ENCODE data around the gene DNAH2. TPM values are rescaled to one million over a fixed set of nuclear protein-coding genes. Genes with fewer than 3 reads are reported as not detected.

DNAH2 gene
- total and polyA plus RNA-seq, 2 of the 13 experiments (the other 11 are each of a cell fraction or from before 2014, with no cell fraction given), result not detected

DNA sequence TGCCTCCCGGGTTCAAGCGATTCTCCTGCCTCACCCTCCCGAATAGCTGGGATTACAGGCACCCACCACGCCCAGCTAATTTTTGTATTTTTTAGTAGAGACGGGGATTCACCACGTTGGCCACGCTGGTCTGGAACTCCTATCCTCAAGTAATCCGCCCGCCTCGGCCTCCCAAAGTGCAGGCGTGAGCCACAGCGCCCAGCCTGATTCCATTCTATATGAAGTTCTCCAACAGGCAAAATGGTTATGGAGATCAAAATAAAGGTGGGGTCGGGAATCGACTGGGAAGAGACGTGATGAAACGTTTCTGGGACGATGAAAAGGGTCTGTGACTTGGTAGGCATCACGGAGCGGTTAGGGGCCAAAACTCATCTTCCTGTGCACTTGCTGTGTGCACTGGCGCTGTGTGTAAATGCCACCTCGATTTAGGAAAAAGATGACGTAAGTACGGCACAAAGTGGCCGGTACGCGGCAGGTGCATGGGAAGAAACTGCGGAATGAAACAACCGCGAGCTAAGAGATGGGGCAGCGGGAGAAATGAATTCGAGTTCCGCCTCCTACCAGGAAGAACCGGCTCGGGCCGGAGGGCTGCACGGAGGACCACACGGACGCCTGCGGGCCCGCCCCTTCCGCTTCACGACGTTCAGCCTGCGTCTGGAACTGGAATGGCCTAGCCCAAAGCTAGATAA, 31.9 kb upstream of the DNAH2 start (continued):
- TF ChIP-seq, protein P1, sequence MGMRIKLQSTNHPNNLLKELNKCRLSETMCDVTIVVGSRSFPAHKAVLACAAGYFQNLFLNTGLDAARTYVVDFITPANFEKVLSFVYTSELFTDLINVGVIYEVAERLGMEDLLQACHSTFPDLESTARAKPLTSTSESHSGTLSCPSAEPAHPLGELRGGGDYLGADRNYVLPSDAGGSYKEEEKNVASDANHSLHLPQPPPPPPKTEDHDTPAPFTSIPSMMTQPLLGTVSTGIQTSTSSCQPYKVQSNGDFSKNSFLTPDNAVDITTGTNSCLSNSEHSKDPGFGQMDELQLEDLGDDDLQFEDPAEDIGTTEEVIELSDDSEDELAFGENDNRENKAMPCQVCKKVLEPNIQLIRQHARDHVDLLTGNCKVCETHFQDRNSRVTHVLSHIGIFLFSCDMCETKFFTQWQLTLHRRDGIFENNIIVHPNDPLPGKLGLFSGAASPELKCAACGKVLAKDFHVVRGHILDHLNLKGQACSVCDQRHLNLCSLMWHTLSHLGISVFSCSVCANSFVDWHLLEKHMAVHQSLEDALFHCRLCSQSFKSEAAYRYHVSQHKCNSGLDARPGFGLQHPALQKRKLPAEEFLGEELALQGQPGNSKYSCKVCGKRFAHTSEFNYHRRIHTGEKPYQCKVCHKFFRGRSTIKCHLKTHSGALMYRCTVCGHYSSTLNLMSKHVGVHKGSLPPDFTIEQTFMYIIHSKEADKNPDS (CRISPR knock-in tag; IDR thresholded peaks at IDR 0.05), result no peak
- TF ChIP-seq AHR (CRISPR knock-in tag; IDR thresholded peaks at IDR 0.05) (no peak), NFE2L2 (IDR thresholded peaks at IDR 0.05; ENCODE audit: low read length) (no peak), MLLT10 (CRISPR knock-in tag; IDR thresholded peaks at IDR 0.05) (no peak), NKX3-1 (CRISPR knock-in tag; IDR thresholded peaks at IDR 0.05) (no peak), ZNF557 (CRISPR knock-in tag; IDR thresholded peaks at IDR 0.05) (no peak), ZNF589 (CRISPR knock-in tag; conservative IDR thresholded peaks at IDR 0.05) (no peak), ZNF263 (CRISPR knock-in tag; IDR thresholded peaks at IDR 0.05) (no peak), ZNF343 (CRISPR knock-in tag; IDR thresholded peaks at IDR 0.05) (no peak), ZEB1 (IDR thresholded peaks at IDR 0.05; ENCODE audit: insufficient replicate concordance, low read depth) (peak; percentile 49), NCOA2 (CRISPR knock-in tag; IDR thresholded peaks at IDR 0.05) (no peak), KMT2B (CRISPR knock-in tag; IDR thresholded peaks at IDR 0.05) (peak; percentile 87; the same call in 1 of the 2 replicates), ZSCAN20 (CRISPR knock-in tag; IDR thresholded peaks at IDR 0.05; ENCODE audit: borderline replicate concordance) (no peak), ISX (CRISPR knock-in tag; conservative IDR thresholded peaks at IDR 0.05) (no peak), CBX5 (CRISPR knock-in tag; IDR thresholded peaks at IDR 0.05; ENCODE audit: borderline replicate concordance) (no peak), NFYB (CRISPR knock-in tag; IDR thresholded peaks at IDR 0.05) (peak; percentile 7; the same call in 1 of the 2 replicates), ZNF367 (CRISPR knock-in tag; IDR thresholded peaks at IDR 0.05; ENCODE audit: borderline replicate concordance) (no peak), PAF1 (CRISPR knock-in tag; IDR thresholded peaks at IDR 0.05) (no peak), SP2 (CRISPR knock-in tag; IDR thresholded peaks at IDR 0.05) (peak; percentile 74), ZNF619 (CRISPR knock-in tag; IDR thresholded peaks at IDR 0.05) (no peak), ZNF616 (CRISPR knock-in tag; IDR thresholded peaks at IDR 0.05; ENCODE audit: low read depth) (0 out of 2 replicates have a peak, but pooled peaks have one; percentile 59), NCOR1 (IDR thresholded peaks at IDR 0.05; ENCODE audit: borderline replicate concordance, low read length) (no peak)
- TF ChIP-seq, protein P2, sequence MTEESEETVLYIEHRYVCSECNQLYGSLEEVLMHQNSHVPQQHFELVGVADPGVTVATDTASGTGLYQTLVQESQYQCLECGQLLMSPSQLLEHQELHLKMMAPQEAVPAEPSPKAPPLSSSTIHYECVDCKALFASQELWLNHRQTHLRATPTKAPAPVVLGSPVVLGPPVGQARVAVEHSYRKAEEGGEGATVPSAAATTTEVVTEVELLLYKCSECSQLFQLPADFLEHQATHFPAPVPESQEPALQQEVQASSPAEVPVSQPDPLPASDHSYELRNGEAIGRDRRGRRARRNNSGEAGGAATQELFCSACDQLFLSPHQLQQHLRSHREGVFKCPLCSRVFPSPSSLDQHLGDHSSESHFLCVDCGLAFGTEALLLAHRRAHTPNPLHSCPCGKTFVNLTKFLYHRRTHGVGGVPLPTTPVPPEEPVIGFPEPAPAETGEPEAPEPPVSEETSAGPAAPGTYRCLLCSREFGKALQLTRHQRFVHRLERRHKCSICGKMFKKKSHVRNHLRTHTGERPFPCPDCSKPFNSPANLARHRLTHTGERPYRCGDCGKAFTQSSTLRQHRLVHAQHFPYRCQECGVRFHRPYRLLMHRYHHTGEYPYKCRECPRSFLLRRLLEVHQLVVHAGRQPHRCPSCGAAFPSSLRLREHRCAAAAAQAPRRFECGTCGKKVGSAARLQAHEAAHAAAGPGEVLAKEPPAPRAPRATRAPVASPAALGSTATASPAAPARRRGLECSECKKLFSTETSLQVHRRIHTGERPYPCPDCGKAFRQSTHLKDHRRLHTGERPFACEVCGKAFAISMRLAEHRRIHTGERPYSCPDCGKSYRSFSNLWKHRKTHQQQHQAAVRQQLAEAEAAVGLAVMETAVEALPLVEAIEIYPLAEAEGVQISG (CRISPR knock-in tag; IDR thresholded peaks at IDR 0.05), result peak; percentile 64; the same call in 1 of the 2 replicates
